ENCODE results near the gene ACOT8.

DNA sequence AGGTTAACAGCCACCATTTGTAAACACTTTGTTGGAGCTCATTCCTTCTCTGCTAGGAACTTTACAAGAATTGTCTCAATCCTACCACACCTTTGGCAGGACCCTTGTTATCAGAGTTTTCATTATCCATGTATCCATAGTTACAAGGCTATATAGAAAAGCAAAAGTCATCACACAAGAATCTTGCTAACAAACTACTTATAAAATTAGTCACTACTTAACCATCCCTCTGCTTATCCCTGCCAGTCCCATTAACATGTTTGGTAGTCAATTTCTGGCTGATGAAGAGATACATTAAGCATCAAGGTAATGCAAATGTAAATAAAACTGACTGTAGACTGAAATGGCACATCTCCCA is 10.6 kb upstream of the ACOT8 start:
- no peak for TF ChIP-seq CTCF (IDR thresholded peaks at IDR 0.05)
- TF ChIP-seq POLR2A (IDR thresholded peaks at IDR 0.05): no peak
